SU-DHL-6 (cell line): Measurements from ENCODE around the gene FABP7.

Source experiments
- H2AFZ ChIP-seq: fragments of 200-600 bp; sonication (generic); 2 replicates; pipeline ENCODE4 v1.6.1; 2014; ENCODE audit warnings: low read depth, mild to moderate bottlenecking, moderate library complexity, mixed read lengths, antibody characterized with exemption, low read length; ENCODE audit not compliant: severe bottlenecking
- H3F3A ChIP-seq: fragments of 200-600 bp; shearing (Covaris generic); 2 replicates; pipeline ENCODE4 v1.6.0; 2016; ENCODE audit warnings: antibody characterized with exemption, mild to moderate bottlenecking; ENCODE audit not compliant: insufficient read depth
- H3K27ac ChIP-seq: fragments of 200-600 bp; sonication (generic); 2 replicates; pipeline ENCODE4 v1.5.1; 2016; ENCODE audit warnings: low read depth, mild to moderate bottlenecking, low read length, moderate library complexity, mixed read lengths
- H3K27me3 ChIP-seq: fragments of 200-600 bp; sonication (generic), shearing (Covaris generic); 2 replicates; pipeline ENCODE4 v1.6.0; 2014; ENCODE audit warnings: mild to moderate bottlenecking, low read length
- H3K36me3 ChIP-seq: fragments of 200-600 bp; sonication (generic); 2 replicates; pipeline ENCODE4 v1.6.1; 2014; ENCODE audit warnings: mild to moderate bottlenecking, low read length, mixed read lengths
- H3K4me2 ChIP-seq: fragments of 300-600, 200-600 bp; shearing (Covaris generic), sonication (generic); 2 replicates; pipeline ENCODE4 v1.6.0; 2014; ENCODE audit warnings: low read length, low read depth, mild to moderate bottlenecking; ENCODE audit not compliant: poor library complexity, severe bottlenecking
- H3K4me3 ChIP-seq: fragments of 200-600 bp; sonication (generic); 2 replicates; pipeline ENCODE4 v1.5.1; 2014; ENCODE audit warnings: antibody characterized with exemption, low read length, mild to moderate bottlenecking, mixed read lengths; ENCODE audit not compliant: insufficient read depth, poor library complexity, severe bottlenecking
- H3K79me2 ChIP-seq: fragments of 200-600 bp; sonication (generic); 2 replicates; pipeline ENCODE4 v1.6.1; 2014; ENCODE audit warnings: mild to moderate bottlenecking, low read length, moderate library complexity; ENCODE audit not compliant: insufficient read depth
- H3K9ac ChIP-seq: fragments of 200-600 bp; sonication (generic); 2 replicates; pipeline ENCODE4 v1.7.0; 2014; ENCODE audit warnings: mild to moderate bottlenecking, low read length
- H3K9me2 ChIP-seq: fragments of 200-600 bp; sonication (generic); replicated peaks from 2 replicates; pipeline ENCODE4 v1.6.1; 2014; ENCODE audit warnings: low read length; ENCODE audit not compliant: insufficient read depth
- H3K9me3 ChIP-seq: fragments of 200-600 bp; sonication (generic); 2 replicates; pipeline ENCODE4 v1.6.1; 2014; ENCODE audit warnings: low read length, mixed read lengths; ENCODE audit not compliant: insufficient read depth
- H4K20me1 ChIP-seq: fragments of 200-600 bp; sonication (generic); 2 replicates; pipeline ENCODE4 v1.6.1; 2014; ENCODE audit warnings: low read depth, mild to moderate bottlenecking, antibody characterized with exemption, low read length, moderate library complexity, mixed read lengths
- CTCF ChIP-seq: fragments of 200-600 bp; sonication (generic); IDR thresholded peaks from one replicate; pipeline ENCODE4 v1.5.1; 2017; ENCODE audit warnings: antibody characterized with exemption, mild to moderate bottlenecking, low read length, moderate library complexity; ENCODE audit not compliant: insufficient read depth, poor library complexity, severe bottlenecking
- EZH2phosphoT487 ChIP-seq: fragments of 200-600 bp; sonication (generic), shearing (Covaris generic); conservative IDR thresholded peaks from 2 replicates; pipeline ENCODE4 v1.6.1; 2018; ENCODE audit warnings: mild to moderate bottlenecking, antibody characterized with exemption, low read length, moderate library complexity, mixed read lengths

Gene FABP7

GRCh38 chr6:122829456-122829855 is 49.9 kb downstream of the FABP7 start:
- no peaks in the 10 kb centered on the region for H3K79me2 ChIP-seq
- H3K4me3 ChIP-seq, result no peak overlapping the region
- no peaks in the 10 kb centered on the region for H3K9me3 ChIP-seq
- H2AFZ ChIP-seq, result no peak overlapping the region
- H3K27me3 ChIP-seq, result no peaks in the 10 kb centered on the region
- no peaks in the 10 kb centered on the region for H3K9me2 ChIP-seq
- no peaks in the 10 kb centered on the region for H3K36me3 ChIP-seq
- no peak for TF ChIP-seq EZH2phosphoT487
- no peak for TF ChIP-seq CTCF
- H3K27ac ChIP-seq, result no peak overlapping the region
- no peaks in the 10 kb centered on the region for H3F3A ChIP-seq
- H3K4me2 ChIP-seq, result no peak overlapping the region
- no peak overlapping the region for H3K9ac ChIP-seq
- no peaks in the 10 kb centered on the region for H4K20me1 ChIP-seq

GRCh38 chr6:122831511-122831910 is 52.0 kb downstream of the FABP7 start:
- no peak overlapping the region for H3K4me3 ChIP-seq
- no peaks in the 10 kb centered on the region for H3K79me2 ChIP-seq
- no peak overlapping the region for H3K27ac ChIP-seq
- no peak overlapping the region for H3K4me2 ChIP-seq
- no peaks in the 10 kb centered on the region for H3K36me3 ChIP-seq
- H2AFZ ChIP-seq, result no peak overlapping the region
- no peaks in the 10 kb centered on the region for H4K20me1 ChIP-seq
- H3F3A ChIP-seq, result no peaks in the 10 kb centered on the region
- H3K9ac ChIP-seq, result no peak overlapping the region
- TF ChIP-seq EZH2phosphoT487 (no peak), CTCF (no peak)
- no peaks in the 10 kb centered on the region for H3K9me3 ChIP-seq
- H3K9me2 ChIP-seq, result no peaks in the 10 kb centered on the region
- H3K27me3 ChIP-seq, result no peaks in the 10 kb centered on the region; the same call in 1 of the 2 replicates

- no peaks in the 10 kb centered on the region; the same call in 1 of the 2 replicates for H3K27me3 ChIP-seq
- no peaks in the 10 kb centered on the region for H3K36me3 ChIP-seq
- no peaks in the 10 kb centered on the region for H3K9me3 ChIP-seq
- no peaks in the 10 kb centered on the region for H3K79me2 ChIP-seq
- no peaks in the 10 kb centered on the region for H3F3A ChIP-seq
- H4K20me1 ChIP-seq, result no peaks in the 10 kb centered on the region
- TF ChIP-seq CTCF (no peak), EZH2phosphoT487 (no peak)
- H2AFZ ChIP-seq, result no peak overlapping the region
- no peak overlapping the region for H3K27ac ChIP-seq
- no peak overlapping the region for H3K4me3 ChIP-seq
- H3K4me2 ChIP-seq, result no peak overlapping the region
- no peaks in the 10 kb centered on the region for H3K9me2 ChIP-seq
- no peak overlapping the region for H3K9ac ChIP-seq
Measured at GRCh38 chr6:122832459-122832858, 52.9 kb downstream of the FABP7 start.
